Colon (tissue), 2 donors: Measurements from ENCODE around the gene CMAS.
"Not testable (repeated sequence)": the region's sequence is repeated elsewhere in the genome, so short reads cannot be mapped to it uniquely, and the experiment has no call there.

Experiments used
- FAIRE-seq: peaks from 2 replicates; lab custom pipeline; 2012; peaks lifted over from hg19 to GRCh38; lab: Jason Lieb, UNC
- donor health status: control.
- donor health status: control.

Gene CMAS

GRCh38 chr12:22046090-22046967 lies at the start of gene CMAS:
CMAS (plus strand) TSS chr12:22046218; CDS start chr12:22046304, 86 bp downstream.
- no peak for FAIRE-seq

- FAIRE-seq = no peak
These were observed 47.7 kb upstream of the CMAS start for GRCh38 chr12:21998295-21998694.

GRCh38 chr12:21998782-21999181 lies 47.2 kb upstream of the CMAS start:
- no peak for FAIRE-seq

GRCh38 chr12:22002430-22002829 lies 43.6 kb upstream of the CMAS start:
- FAIRE-seq = no peak

GRCh38 chr12:22007794-22008193 lies 38.2 kb upstream of the CMAS start:
- not testable (repeated sequence) for FAIRE-seq

- no peak for FAIRE-seq
These were observed 37.8 kb upstream of the CMAS start for GRCh38 chr12:22008196-22008595.

- no peak for FAIRE-seq
These were observed 31.8 kb upstream of the CMAS start for GRCh38 chr12:22014041-22014782.

GRCh38 chr12:22014783-22015144 lies 31.3 kb upstream of the CMAS start:
- no peak for FAIRE-seq

- no peak for FAIRE-seq
These were observed 29.0 kb upstream of the CMAS start for GRCh38 chr12:22016982-22017381.

- FAIRE-seq = peak; percentile 62
These were observed 27.2 kb upstream of the CMAS start for GRCh38 chr12:22018860-22019259.

- not testable (repeated sequence) for FAIRE-seq
These were observed 22.5 kb upstream of the CMAS start for GRCh38 chr12:22023489-22023888.

- no peak for FAIRE-seq
These were observed 16.5 kb upstream of the CMAS start for GRCh38 chr12:22029491-22029890.

- no peak for FAIRE-seq
These were observed 16.0 kb upstream of the CMAS start for GRCh38 chr12:22029991-22030390.

- FAIRE-seq = no peak
These were observed 13.3 kb upstream of the CMAS start for GRCh38 chr12:22032732-22033131.

GRCh38 chr12:22034709-22035506 lies 11.1 kb upstream of the CMAS start:
- FAIRE-seq = peak; percentile 75

- FAIRE-seq = no peak
These were observed 8.1 kb upstream of the CMAS start for GRCh38 chr12:22037947-22038346.

- FAIRE-seq = no peak
These were observed 7.3 kb upstream of the CMAS start for GRCh38 chr12:22038734-22039133.

- FAIRE-seq = no peak
These were observed 6.7 kb upstream of the CMAS start for GRCh38 chr12:22039361-22039760.

- no peak for FAIRE-seq
These were observed 2.9 kb upstream of the CMAS start for GRCh38 chr12:22042976-22043669.

GRCh38 chr12:22043943-22044342 lies 2.1 kb upstream of the CMAS start:
- FAIRE-seq = no peak

- FAIRE-seq = no peak
These were observed 1.6 kb upstream of the CMAS start for GRCh38 chr12:22044391-22044790.

- FAIRE-seq = peak; percentile 62
These were observed 961 bp downstream of the CMAS start for GRCh38 chr12:22046968-22047390.
